Tibial artery (tissue), 4 donors: ENCODE results near the gene PGM5.
A peak's percentile ranks its signal among the peaks of the same experiment; 100 is the strongest.

Source experiments
- DNase-seq, 2 donors: peaks; one replicate each; pipeline ENCODE4 v3.0.0-alpha.2; 2019
- H3K27ac ChIP-seq, 2 donors: fragments of 200-600 bp; sonication (generic) in 1 of 2; 1 replicate in 1 of 2; 2 replicates in 1 of 2; pipeline ENCODE4 v1.5.1; 2018 to 2019; ENCODE audit warnings: mild to moderate bottlenecking in 1 of 2
- H3K27me3 ChIP-seq, 2 donors: fragments of 200-600 bp; sonication (generic) in 1 of 2; one replicate each; pipeline versions ENCODE4 v1.5.1 to v1.6.0; 2016 to 2019
- H3K36me3 ChIP-seq, 3 donors: fragments of 200-600 bp; sonication (generic) in 2 of 3; one replicate each; pipeline ENCODE4 v1.5.1; 2016 to 2019; ENCODE audit warnings: mild to moderate bottlenecking in 2 of 3
- H3K4me1 ChIP-seq, 4 donors: fragments of 200-600 bp; sonication (generic) in 2 of 4; 1 replicate in 3 of 4; 2 replicates in 1 of 4; pipeline ENCODE4 v1.5.1; 2016 to 2019
- H3K4me3 ChIP-seq, 2 donors: fragments of 200-600 bp; sonication (generic) in 1 of 2; 1 replicate in 1 of 2; 2 replicates in 1 of 2; pipeline ENCODE4 v1.5.1; 2018 to 2019; ENCODE audit warnings: mild to moderate bottlenecking in 2 of 2
- H3K9me3 ChIP-seq, 3 donors: fragments of 200-600 bp; sonication (generic) in 1 of 3; one replicate each; pipeline ENCODE4 v1.5.1; 2016 to 2019
- intact Hi-C: fragments of 100-400 bp; cut with DNase I; formaldehyde crosslinking; loops from one replicate; pipeline ENCODE4 v1.15.0; 2023; ENCODE audit warnings: low total_unique reads
- TF ChIP-seq, protein P1 (sequence below), 2 experiments: fragments of 200-600 bp in 1 of 2; fragments of 450-650 bp in 1 of 2; IDR thresholded peaks; one replicate each; pipeline ENCODE4 v1.5.1; 2017 to 2019; ENCODE audit warnings: antibody characterized with exemption in 2 of 2, mild to moderate bottlenecking in 1 of 2, moderate library complexity in 1 of 2

The PGM5 gene

DNA sequence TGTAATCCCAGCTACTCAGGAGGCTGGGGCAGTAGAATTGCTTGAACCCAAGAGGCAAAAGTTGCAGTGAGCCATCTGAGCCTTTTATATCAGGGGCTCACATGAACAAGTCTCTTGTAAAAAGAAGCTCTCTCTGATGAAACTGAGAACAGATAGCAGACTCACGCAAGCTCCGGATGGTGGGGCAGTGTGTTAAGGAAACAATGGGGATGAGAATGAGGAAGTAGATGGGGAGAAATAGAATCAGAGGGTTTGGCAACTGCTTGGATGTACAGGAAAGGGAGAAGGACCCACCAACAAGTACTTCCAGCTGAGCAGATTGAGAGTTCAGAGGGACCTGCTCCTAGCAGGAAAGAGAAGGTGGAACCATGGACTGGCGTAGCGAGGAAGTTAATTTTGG, 165.7 kb downstream of the PGM5 start:
- Histone ChIP-seq H3K9me3 (no peaks in the 10 kb centered on the region), H3K4me1 (peaks cover 0 to 12% (median 0%) of the 10 kb centered on the region in 4 donors), H3K4me3 (no peak overlapping the region), H3K36me3 (peaks cover 5 to 24% (median 18%) of the 10 kb centered on the region in 3 donors), H3K27me3 (no peaks in the 10 kb centered on the region), H3K27ac (no peak overlapping the region)
- TF ChIP-seq, protein P1, sequence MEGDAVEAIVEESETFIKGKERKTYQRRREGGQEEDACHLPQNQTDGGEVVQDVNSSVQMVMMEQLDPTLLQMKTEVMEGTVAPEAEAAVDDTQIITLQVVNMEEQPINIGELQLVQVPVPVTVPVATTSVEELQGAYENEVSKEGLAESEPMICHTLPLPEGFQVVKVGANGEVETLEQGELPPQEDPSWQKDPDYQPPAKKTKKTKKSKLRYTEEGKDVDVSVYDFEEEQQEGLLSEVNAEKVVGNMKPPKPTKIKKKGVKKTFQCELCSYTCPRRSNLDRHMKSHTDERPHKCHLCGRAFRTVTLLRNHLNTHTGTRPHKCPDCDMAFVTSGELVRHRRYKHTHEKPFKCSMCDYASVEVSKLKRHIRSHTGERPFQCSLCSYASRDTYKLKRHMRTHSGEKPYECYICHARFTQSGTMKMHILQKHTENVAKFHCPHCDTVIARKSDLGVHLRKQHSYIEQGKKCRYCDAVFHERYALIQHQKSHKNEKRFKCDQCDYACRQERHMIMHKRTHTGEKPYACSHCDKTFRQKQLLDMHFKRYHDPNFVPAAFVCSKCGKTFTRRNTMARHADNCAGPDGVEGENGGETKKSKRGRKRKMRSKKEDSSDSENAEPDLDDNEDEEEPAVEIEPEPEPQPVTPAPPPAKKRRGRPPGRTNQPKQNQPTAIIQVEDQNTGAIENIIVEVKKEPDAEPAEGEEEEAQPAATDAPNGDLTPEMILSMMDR (IDR thresholded peaks at IDR 0.05), result no peak
- intact Hi-C loops, result no loop called here
- DNase-seq, result peak in 1 of 2 donors; percentile 55

GRCh38 chr9:68522954-68523353, 166.5 kb downstream of the PGM5 start:
- Histone ChIP-seq H3K9me3 (no peaks in the 10 kb centered on the region), H3K36me3 (peaks cover 3 to 20% (median 13%) of the 10 kb centered on the region in 3 donors), H3K27ac (no peak overlapping the region), H3K4me3 (no peak overlapping the region), H3K27me3 (no peaks in the 10 kb centered on the region), H3K4me1 (peaks cover 0 to 20% (median 0%) of the 10 kb centered on the region in 4 donors)
- intact Hi-C loops, result no loop called here
- TF ChIP-seq, protein P1 (IDR thresholded peaks at IDR 0.05), result no peak
- DNase-seq, result no peak

DNA sequence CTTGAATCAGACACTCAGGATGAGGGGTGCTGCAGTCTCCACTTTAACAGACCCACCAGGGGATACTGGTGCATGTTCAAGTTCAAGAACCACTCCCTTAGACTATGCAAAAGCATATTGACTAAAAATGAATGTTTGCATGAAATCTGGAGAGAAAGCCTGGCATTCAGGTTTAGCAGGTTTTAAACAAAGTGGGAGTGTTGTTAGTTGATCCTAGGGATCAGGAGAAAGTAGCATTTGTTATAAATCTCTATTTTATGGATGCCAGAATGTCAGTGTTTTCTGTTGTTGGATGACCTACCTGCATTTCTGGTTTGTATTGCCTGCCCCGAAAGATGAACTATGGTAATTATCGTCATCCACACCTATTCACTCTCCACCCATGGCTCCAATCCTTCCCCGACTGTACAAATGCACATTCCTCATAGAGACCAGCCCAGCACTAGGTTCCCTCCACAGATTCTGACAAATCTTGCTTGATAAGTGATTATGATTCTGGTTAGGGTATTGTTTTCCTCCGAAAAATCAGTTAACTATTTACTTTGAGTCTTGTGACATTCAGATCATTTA, 167.0 kb downstream of the PGM5 start:
- peaks cover 0 to 18% (median 8%) of the 10 kb centered on the region in 3 donors for H3K36me3 ChIP-seq
- H3K9me3 ChIP-seq, result no peaks in the 10 kb centered on the region
- H3K4me3 ChIP-seq, result no peak overlapping the region
- no peaks in the 10 kb centered on the region for H3K27me3 ChIP-seq
- intact Hi-C loops, result no loop called here
- H3K4me1 ChIP-seq, result peaks cover 0 to 25% (median 0%) of the 10 kb centered on the region in 4 donors
- no peak overlapping the region for H3K27ac ChIP-seq
- TF ChIP-seq, protein P1 (IDR thresholded peaks at IDR 0.05), result no peak
- DNase-seq, result no peak

GRCh38 chr9:68530618-68531017, 174.2 kb downstream of the PGM5 start:
- peak; percentile 72 to 90 for DNase-seq
- H3K4me1 ChIP-seq, result peaks cover 0 to 40% (median 2%) of the 10 kb centered on the region in 4 donors
- TF ChIP-seq, protein P1 (IDR thresholded peaks at IDR 0.05), result peak; percentile 6 to 24
- H3K4me3 ChIP-seq, result no peak overlapping the region
- H3K27me3 ChIP-seq, result no peaks in the 10 kb centered on the region
- peaks cover 0 to 12% (median 12%) of the 10 kb centered on the region in 3 donors for H3K36me3 ChIP-seq
- peak overlapping the region; percentile 72 to 77 for H3K27ac ChIP-seq
- intact Hi-C loops, result no loop called here
- H3K9me3 ChIP-seq, result no peaks in the 10 kb centered on the region

GRCh38 chr9:68532131-68532530, 175.7 kb downstream of the PGM5 start:
- TF ChIP-seq, protein P1 (IDR thresholded peaks at IDR 0.05), result no peak
- intact Hi-C loops, result no loop called here
- Histone ChIP-seq H3K36me3 (peaks cover 0 to 12% (median 12%) of the 10 kb centered on the region in 3 donors), H3K4me3 (no peak overlapping the region), H3K27ac (peak overlapping the region; percentile 72 to 77), H3K27me3 (no peaks in the 10 kb centered on the region), H3K9me3 (no peaks in the 10 kb centered on the region), H3K4me1 (peaks cover 0 to 49% (median 6%) of the 10 kb centered on the region in 4 donors)
- DNase-seq, result no peak
